H1 (cell line): ENCODE results near the gene GLS. TPM values are rescaled to one million over a fixed set of nuclear protein-coding genes. Genes with fewer than 3 reads are reported as not detected.

ENCODE experiments used
- CTCF ChIA-PET: fragments of 300-600 bp; sonication (Branson Sonifier 250); formaldehyde crosslinking; loops from one replicate; lab custom pipeline; 2021; ENCODE audit not compliant: partially characterized antibody; lab: Charles Lee
- POLR2A ChIA-PET: fragments of 300-600 bp; sonication (Branson Sonifier 250); formaldehyde crosslinking; loops from one replicate; lab custom pipeline; 2021; ENCODE audit warnings: inconsistent platforms; ENCODE audit not compliant: partially characterized antibody; lab: Charles Lee
- DNase-seq, 2 experiments: peaks; one replicate each; pipeline versions ENCODE4 v3.0.0 to v3.0.0-alpha.2; 2010 to 2022; ENCODE audit warnings: low spot score in 2 of 2, low read depth in 1 of 2, mixed read lengths in 1 of 2
- FAIRE-seq: peaks from 2 replicates; lab custom pipeline; 2011; peaks lifted over from hg19 to GRCh38; lab: Jason Lieb, UNC
- H2AFZ ChIP-seq: 2 replicates; pipeline ENCODE4 v1.8.1; 2012; ENCODE audit warnings: low read length, inconsistent platforms
- H2AK5ac ChIP-seq: 2 replicates; pipeline ENCODE4 v1.6.1; 2013; ENCODE audit warnings: low read depth, low read length
- H2BK120ac ChIP-seq: replicated peaks from 2 replicates; pipeline ENCODE3; 2013; ENCODE audit warnings: low read depth, low read length, inconsistent platforms
- H2BK12ac ChIP-seq: 2 replicates; pipeline ENCODE4 v1.6.1; 2013; ENCODE audit warnings: low read depth, low read length
- H2BK15ac ChIP-seq: 2 replicates; pipeline ENCODE4 v1.6.1; 2013; ENCODE audit warnings: low read length
- H2BK20ac ChIP-seq: 2 replicates; pipeline ENCODE4 v1.6.1; 2013; ENCODE audit warnings: low read length
- H2BK5ac ChIP-seq: 2 replicates; pipeline ENCODE4 v1.6.1; 2013; ENCODE audit warnings: low read depth, low read length
- H3K14ac ChIP-seq: 2 replicates; pipeline ENCODE4 v1.6.1; 2013; ENCODE audit warnings: inconsistent platforms; ENCODE audit not compliant: insufficient read length
- H3K18ac ChIP-seq: 2 replicates; pipeline ENCODE4 v1.6.1; 2013; ENCODE audit warnings: low read length; ENCODE audit errors: extremely low read depth
- H3K23ac ChIP-seq: 2 replicates; pipeline ENCODE4 v1.6.1; 2013; ENCODE audit warnings: inconsistent platforms; ENCODE audit not compliant: insufficient read length
- H3K23me2 ChIP-seq: 2 replicates; pipeline ENCODE4 v1.6.1; 2013; ENCODE audit warnings: low read depth, low read length
- H3K27ac ChIP-seq: 2 replicates; pipeline ENCODE4 v1.6.1; 2011; ENCODE audit warnings: low read depth, low read length, inconsistent platforms
- H3K27me3 ChIP-seq, 4 experiments: replicated peaks in 1 of 4; 1 replicate in 1 of 4; 2 replicates in 3 of 4; pipeline versions ENCODE4 v1.6.1 to v1.8.1; 2011 to 2013; ENCODE audit warnings: low read length in 3 of 4, mild to moderate bottlenecking in 3 of 4, inconsistent platforms in 2 of 4, mixed read lengths in 2 of 4, moderate library complexity in 1 of 4; ENCODE audit not compliant: control insufficient read depth in 3 of 4, insufficient read depth in 3 of 4; ENCODE audit errors: extremely low read depth in 1 of 4
- H3K36me3 ChIP-seq, 4 experiments: 2 replicates each; pipeline versions ENCODE4 v1.6.1 to v1.8.1; 2011 to 2013; ENCODE audit warnings: mild to moderate bottlenecking in 4 of 4, low read length in 3 of 4, moderate library complexity in 2 of 4, control low read depth in 1 of 4, inconsistent platforms in 1 of 4; ENCODE audit not compliant: insufficient read depth in 4 of 4, control insufficient read depth in 2 of 4
- H3K4ac ChIP-seq: replicated peaks from 2 replicates; pipeline ENCODE3; 2013; ENCODE audit warnings: low read length, low read depth, mixed read lengths, inconsistent platforms; ENCODE audit not compliant: insufficient read length
- H3K4me1 ChIP-seq, 4 experiments: replicated peaks in 1 of 4; 1 replicate in 1 of 4; 2 replicates in 3 of 4; pipeline versions ENCODE4 v1.6.1 to v1.8.1; 2011 to 2013; ENCODE audit warnings: low read length in 3 of 4, inconsistent platforms in 2 of 4, mixed read lengths in 1 of 4; ENCODE audit not compliant: insufficient read depth in 4 of 4, control insufficient read depth in 3 of 4
- H3K4me2 ChIP-seq, 2 experiments: 2 replicates each; pipeline versions ENCODE4 v1.6.1 to v1.8.1; 2011 to 2013; ENCODE audit warnings: low read depth in 2 of 2, low read length in 2 of 2, control low read depth in 1 of 2, inconsistent platforms in 1 of 2, mild to moderate bottlenecking in 1 of 2; ENCODE audit not compliant: insufficient read depth in 1 of 2
- H3K4me3 ChIP-seq, 4 experiments: fragments of 200-600, 300-600 bp in 1 of 4; sonication (generic), shearing (Covaris generic), sonication (Bioruptor Twin) in 1 of 4; 2 replicates each; pipeline versions ENCODE4 v1.5.1 to v1.8.1; 2011 to 2016; ENCODE audit warnings: low read length in 4 of 4, low read depth in 3 of 4, control low read depth in 2 of 4, inconsistent platforms in 2 of 4, mild to moderate bottlenecking in 2 of 4, mixed read lengths in 1 of 4, moderate library complexity in 1 of 4; ENCODE audit not compliant: insufficient read depth in 2 of 4; ENCODE audit errors: extremely low read depth in 1 of 4
- H3K56ac ChIP-seq: replicated peaks from 2 replicates; pipeline ENCODE3; 2013; ENCODE audit warnings: low read depth, mild to moderate bottlenecking, mixed read lengths, low read length, inconsistent platforms; ENCODE audit not compliant: insufficient read length
- H3K79me1 ChIP-seq: 2 replicates; pipeline ENCODE4 v1.6.1; 2013; ENCODE audit warnings: low read depth, low read length, control low read depth
- H3K79me2 ChIP-seq, 2 experiments: 2 replicates each; pipeline versions ENCODE4 v1.6.1 to v1.8.1; 2012 to 2013; ENCODE audit warnings: low read length in 2 of 2, mild to moderate bottlenecking in 2 of 2, inconsistent platforms in 1 of 2; ENCODE audit not compliant: insufficient read depth in 2 of 2, control insufficient read depth in 1 of 2
- H3K9ac ChIP-seq, 4 experiments: replicated peaks in 1 of 4; 1 replicate in 1 of 4; 2 replicates in 3 of 4; pipeline versions ENCODE4 v1.6.1 to v1.8.1; 2011 to 2013; ENCODE audit warnings: low read depth in 3 of 4, low read length in 3 of 4, control low read depth in 2 of 4, mild to moderate bottlenecking in 2 of 4, moderate library complexity in 2 of 4, inconsistent platforms in 1 of 4; ENCODE audit errors: extremely low read depth in 1 of 4
- H3K9me3 ChIP-seq, 2 experiments: 2 replicates each; pipeline versions ENCODE4 v1.6.1 to v1.8.1; 2012 to 2013; ENCODE audit warnings: mild to moderate bottlenecking in 2 of 2, moderate library complexity in 2 of 2, control low read depth in 1 of 2, inconsistent platforms in 1 of 2, low read depth in 1 of 2, low read length in 1 of 2, mixed read lengths in 1 of 2; ENCODE audit not compliant: insufficient read depth in 2 of 2
- H4K20me1 ChIP-seq, 2 experiments: replicated peaks in 1 of 2; 2 replicates each; pipeline versions ENCODE3 to v1.8.1; 2011 to 2013; ENCODE audit warnings: inconsistent platforms in 2 of 2, low read length in 2 of 2, mild to moderate bottlenecking in 1 of 2; ENCODE audit not compliant: insufficient read depth in 2 of 2, control insufficient read depth in 1 of 2
- H4K5ac ChIP-seq: 2 replicates; pipeline ENCODE4 v1.6.1; 2013; ENCODE audit warnings: low read length, low read depth, mixed read lengths, inconsistent platforms; ENCODE audit not compliant: insufficient read length
- H4K8ac ChIP-seq: 2 replicates; pipeline ENCODE4 v1.8.0; 2013; ENCODE audit warnings: mild to moderate bottlenecking, moderate library complexity, low read length, inconsistent platforms; ENCODE audit not compliant: insufficient read depth; ENCODE audit errors: extremely low read depth
- H4K91ac ChIP-seq: replicated peaks from 2 replicates; pipeline ENCODE3; 2013; ENCODE audit warnings: low read length, mixed read lengths, inconsistent platforms; ENCODE audit not compliant: insufficient read length
- BRCA1 ChIP-seq: IDR thresholded peaks from 2 replicates; pipeline ENCODE4 v1.6.1; 2012; ENCODE audit warnings: low read depth, low read length, improper control_type of control experiment
- CBX5 ChIP-seq: fragments of 300-800, 300-1000 bp; sonication (generic); IDR thresholded peaks from 2 replicates; pipeline ENCODE4 v1.7.1; 2016; ENCODE audit warnings: antibody characterized with exemption, low read length, low read depth
- CREB1 ChIP-seq: IDR thresholded peaks from 2 replicates; pipeline ENCODE4 v1.6.1; 2012; ENCODE audit warnings: inconsistent platforms
- FOSL1 ChIP-seq: IDR thresholded peaks from 2 replicates; pipeline ENCODE4 v1.6.1; 2011; ENCODE audit warnings: mild to moderate bottlenecking, low read depth, low read length, moderate library complexity; ENCODE audit not compliant: insufficient read depth
- GTF2F1 ChIP-seq: IDR thresholded peaks from 2 replicates; pipeline ENCODE4 v1.6.1; 2012; ENCODE audit warnings: low read depth, low read length, improper control_type of control experiment, borderline replicate concordance
- KDM1A ChIP-seq: fragments of 200-600, 300-600 bp; sonication (generic); IDR thresholded peaks from 2 replicates; pipeline ENCODE4 v1.7.1; 2016; ENCODE audit warnings: mild to moderate bottlenecking, low read length, borderline replicate concordance
- NRF1 ChIP-seq: IDR thresholded peaks from 2 replicates; pipeline ENCODE4 v1.6.1; 2011; ENCODE audit warnings: mild to moderate bottlenecking, low read depth, low read length, improper control_type of control experiment
- POLR2A ChIP-seq, 2 experiments: IDR thresholded peaks; 1 replicate in 1 of 2; 2 replicates in 1 of 2; pipeline ENCODE4 v1.6.1; 2011; ENCODE audit warnings: low read depth in 2 of 2, low read length in 2 of 2, mild to moderate bottlenecking in 2 of 2; ENCODE audit errors: control extremely low read depth in 1 of 2
- RFX5 ChIP-seq: IDR thresholded peaks from 2 replicates; pipeline ENCODE4 v1.6.1; 2011; ENCODE audit warnings: low read depth, low read length, improper control_type of control experiment, borderline replicate concordance
- SAP30 ChIP-seq: fragments of 300-600 bp; sonication (generic); IDR thresholded peaks from 2 replicates; pipeline ENCODE4 v1.7.1; 2012; ENCODE audit warnings: low read length, moderate library complexity, mild to moderate bottlenecking, inconsistent platforms; ENCODE audit not compliant: insufficient read depth, insufficient replicate concordance
- SP1 ChIP-seq: IDR thresholded peaks from 2 replicates; pipeline ENCODE4 v1.6.1; 2011; ENCODE audit warnings: low read depth, low read length
- SP4 ChIP-seq: IDR thresholded peaks from 2 replicates; pipeline ENCODE4 v1.6.1; 2012; ENCODE audit warnings: low read length, inconsistent platforms
- WGBS, 2 experiments: shearing (Covaris generic) in 1 of 2; methylation state at CpG; one replicate each; pipeline versions ENCODE4 v1.1.6 to v1.1.7; 2013 to 2015; ENCODE audit warnings: low lambda C conversion rate in 2 of 2, mixed read lengths in 2 of 2, inconsistent platforms in 1 of 2, low coverage in 1 of 2, missing lambda C conversion rate in 1 of 2; ENCODE audit not compliant: insufficient replicate concordance in 2 of 2, insufficient coverage in 1 of 2, insufficient read length in 1 of 2; ENCODE audit errors: extremely low coverage in 1 of 2, missing lambda C conversion rate in 1 of 2; 5-methylcytosine and 5-hydroxymethylcytosine counted together
- polyA plus RNA-seq, 7 experiments: library from polyadenylated mRNA; depleted of rRNA in 3 of 7; stranded (reverse) in 5 of 7; unstranded in 2 of 7; fragments of >200 nt in 5 of 7; fragments of 200-250 nt in 2 of 7; gene quantifications; 1 replicate in 5 of 7; 2 replicates in 1 of 7; 4 replicates in 1 of 7; pipeline versions ENCODE4 v1.2.1 to v1.2.3, GENCODE V29; 2011 to 2013; ENCODE audit warnings: missing spikeins in 2 of 7, mixed read lengths in 2 of 7
- total RNA-seq: library from RNA; stranded (reverse); fragmentation: NEBNext Ultra II Directional; extraction: Animal tissue kit (Norgen Biotek cat#: 25700); gene quantifications from 2 replicates; pipeline ENCODE4 v1.2.1, GENCODE V29; 2021

The GLS gene
- total and polyA plus RNA-seq, 2 of the 8 experiments (the other 6 are each of a cell fraction or from before 2014, with no cell fraction given) = 15.7 to 89.8 TPM

- no peak overlapping the region for H3K14ac ChIP-seq
- no peak overlapping the region for H2AFZ ChIP-seq
- CTCF ChIA-PET = interaction anchor here (0.6 to 1.0 kb wide), 3 partner anchors 9 to 56 kb away, joined by 3 read pairs; no protein-coding TSS in a partner anchor
- H2AK5ac ChIP-seq = no peak overlapping the region
- no peaks in the 10 kb centered on the region for H3K27me3 ChIP-seq
- no peaks in the 10 kb centered on the region for H4K20me1 ChIP-seq
- H3K56ac ChIP-seq = no peak overlapping the region
- DNase-seq = no peak
- 85% methylated on average over 2 of the region's 2 CpGs; no CpG with 5 or more reads in 1 of the 2 experiments for WGBS, 2 experiments
- H2BK120ac ChIP-seq = no peak overlapping the region
- no peaks in the 10 kb centered on the region for H3K36me3 ChIP-seq
- no peak overlapping the region for H2BK5ac ChIP-seq
- H2BK20ac ChIP-seq = no peak overlapping the region
- POLR2A ChIA-PET = no interaction called here
- no peak overlapping the region for H3K4me3 ChIP-seq
- H2BK12ac ChIP-seq = no peak overlapping the region
- no peaks in the 10 kb centered on the region for H3K9me3 ChIP-seq
- no peak overlapping the region for H4K5ac ChIP-seq
- H3K27ac ChIP-seq = no peak overlapping the region
- no peak overlapping the region for H3K9ac ChIP-seq
- no peak overlapping the region for H3K4me2 ChIP-seq
- H4K91ac ChIP-seq = no peak overlapping the region
- FAIRE-seq = no peak
- no peaks in the 10 kb centered on the region for H3K79me1 ChIP-seq
- no peaks in the 10 kb centered on the region for H3K23me2 ChIP-seq
- no peaks in the 10 kb centered on the region for H3K79me2 ChIP-seq
- H3K23ac ChIP-seq = no peak overlapping the region
- no peaks in the 10 kb centered on the region; a peak in 1 of 7 replicates for H3K4me1 ChIP-seq
- no peak overlapping the region for H3K4ac ChIP-seq
- no peak overlapping the region for H2BK15ac ChIP-seq
- no peak overlapping the region for H4K8ac ChIP-seq
- H3K18ac ChIP-seq = no peak overlapping the region
- no peak for TF ChIP-seq SP4
- TF ChIP-seq SP1 = no peak
- no peak for TF ChIP-seq POLR2A (IDR thresholded peaks at IDR 0.05; ENCODE audit: control extremely low read depth in 1 of 2, low read depth in 2 of 2, low read length in 2 of 2)
- TF ChIP-seq RFX5 = no peak
- TF ChIP-seq BRCA1 = no peak
- no peak for TF ChIP-seq FOSL1
- TF ChIP-seq KDM1A = no peak
- TF ChIP-seq SAP30 = no peak
- no peak for TF ChIP-seq NRF1
- TF ChIP-seq CREB1 = no peak
- TF ChIP-seq GTF2F1 = no peak
- no peak for TF ChIP-seq CBX5
Measured at GRCh38 chr2:190853531-190854383, 26.9 kb upstream of the GLS start.
